Gastroesophageal sphincter (tissue), 4 donors: ENCODE results near the gene KAZN. TPM values are rescaled to one million over a fixed set of nuclear protein-coding genes. Genes with fewer than 3 reads are reported as not detected.

ENCODE experiments used
- ATAC-seq: fragments of 150-250 bp; one replicate; pipeline ENCODE4 v1.9.1; 2016; ENCODE audit warnings: mild to moderate bottlenecking, moderate library complexity
- H3K27ac ChIP-seq, 4 donors: fragments of 200-600 bp; sonication (generic) in 3 of 4; 1 replicate in 3 of 4; 2 replicates in 1 of 4; pipeline ENCODE4 v1.5.1; 2016 to 2019
- H3K27me3 ChIP-seq: fragments of 200-600 bp; sonication (generic); one replicate; pipeline ENCODE4 v1.5.1; 2019
- H3K36me3 ChIP-seq, 2 donors: fragments of 200-600 bp; sonication (generic); one replicate each; pipeline ENCODE4 v1.5.1; 2019; ENCODE audit warnings: control low read depth in 1 of 2
- H3K4me1 ChIP-seq, 3 donors: fragments of 200-600 bp; sonication (generic); 1 replicate in 2 of 3; 2 replicates in 1 of 3; pipeline ENCODE4 v1.5.1; 2016 to 2019; ENCODE audit warnings: control low read depth in 2 of 3
- H3K4me3 ChIP-seq, 2 donors: fragments of 200-600 bp; sonication (generic); one replicate each; pipeline ENCODE4 v1.5.1; 2019; ENCODE audit warnings: mild to moderate bottlenecking in 1 of 2, moderate library complexity in 1 of 2
- H3K9me3 ChIP-seq, 3 donors: fragments of 200-600 bp; sonication (generic); one replicate each; pipeline ENCODE4 v1.5.1; 2017 to 2019; ENCODE audit warnings: control low read depth in 2 of 3
- EP300 ChIP-seq: sonication (generic); formaldehyde crosslinking; IDR thresholded peaks from one replicate; pipeline ENCODE4 v1.6.1; 2017; ENCODE audit warnings: antibody characterized with exemption, mild to moderate bottlenecking
- POLR2A ChIP-seq, 2 donors: fragments of 450-650 bp; IDR thresholded peaks; one replicate each; pipeline ENCODE4 v1.6.1; 2017; ENCODE audit warnings: antibody characterized with exemption in 2 of 2, mild to moderate bottlenecking in 2 of 2, moderate library complexity in 1 of 2
- POLR2AphosphoS5 ChIP-seq: sonication (generic); formaldehyde crosslinking; IDR thresholded peaks from one replicate; pipeline ENCODE4 v1.6.1; 2017; ENCODE audit warnings: antibody characterized with exemption
- WGBS, 2 donors: methylation state at CpG; one replicate each; pipeline ENCODE4 v1.1.5; 2018; ENCODE audit warnings: low coverage in 1 of 2; 5-methylcytosine and 5-hydroxymethylcytosine counted together
- total RNA-seq, 4 donors: library from RNA; depleted of rRNA; stranded (reverse); fragments of >200 nt; gene quantifications; one replicate each; pipeline ENCODE4 v1.1.0, GENCODE V29; 2016
- TF ChIP-seq, protein P1 (sequence below), 4 experiments: fragments of 200-600 bp in 2 of 4; fragments of 450-650 bp in 2 of 4; sonication (generic) in 1 of 4; IDR thresholded peaks; one replicate each; pipeline ENCODE4 v1.5.1; 2017 to 2019; ENCODE audit warnings: antibody characterized with exemption in 4 of 4, mild to moderate bottlenecking in 2 of 4, moderate library complexity in 2 of 4

The KAZN gene
- total RNA-seq, 4 donors from 2014 or later, result 6.5 to 16.6 (median 11.5) TPM

DNA sequence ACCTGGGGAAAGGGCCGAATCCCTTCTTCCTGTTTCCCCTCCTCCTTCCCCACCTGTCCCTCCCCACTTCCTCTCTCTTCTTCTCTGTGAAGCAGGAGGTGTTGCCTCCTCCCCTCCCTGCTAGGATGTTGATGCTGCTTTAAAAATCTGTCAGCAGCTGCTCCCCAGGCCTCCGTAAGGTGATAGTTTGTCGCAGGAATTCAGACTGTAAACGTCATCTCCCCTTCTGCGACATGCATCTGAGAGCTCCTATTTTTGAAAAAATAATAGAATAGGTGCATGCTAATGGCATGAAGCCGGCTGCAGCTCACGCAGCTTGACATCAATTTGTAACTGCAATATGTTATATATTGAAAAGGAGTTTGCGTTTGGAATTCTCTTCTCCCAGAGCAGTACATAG, 70.1 kb downstream of the KAZN start:
- Histone ChIP-seq H3K4me3 (no peak overlapping the region), H3K4me1 (peaks cover 0 to 7% (median 0%) of the 10 kb centered on the region in 3 donors), H3K36me3 (no peaks in the 10 kb centered on the region), H3K27ac (no peak overlapping the region), H3K9me3 (no peaks in the 10 kb centered on the region), H3K27me3 (no peaks in the 10 kb centered on the region)
- 96 to 100% methylated on average over 3 to 8 of the region's 8 CpGs for WGBS, 2 donors
- ATAC-seq, result no peak
- TF ChIP-seq EP300 (no peak), POLR2A (IDR thresholded peaks at IDR 0.05) (no peak), POLR2AphosphoS5 (no peak)
- TF ChIP-seq, protein P1, sequence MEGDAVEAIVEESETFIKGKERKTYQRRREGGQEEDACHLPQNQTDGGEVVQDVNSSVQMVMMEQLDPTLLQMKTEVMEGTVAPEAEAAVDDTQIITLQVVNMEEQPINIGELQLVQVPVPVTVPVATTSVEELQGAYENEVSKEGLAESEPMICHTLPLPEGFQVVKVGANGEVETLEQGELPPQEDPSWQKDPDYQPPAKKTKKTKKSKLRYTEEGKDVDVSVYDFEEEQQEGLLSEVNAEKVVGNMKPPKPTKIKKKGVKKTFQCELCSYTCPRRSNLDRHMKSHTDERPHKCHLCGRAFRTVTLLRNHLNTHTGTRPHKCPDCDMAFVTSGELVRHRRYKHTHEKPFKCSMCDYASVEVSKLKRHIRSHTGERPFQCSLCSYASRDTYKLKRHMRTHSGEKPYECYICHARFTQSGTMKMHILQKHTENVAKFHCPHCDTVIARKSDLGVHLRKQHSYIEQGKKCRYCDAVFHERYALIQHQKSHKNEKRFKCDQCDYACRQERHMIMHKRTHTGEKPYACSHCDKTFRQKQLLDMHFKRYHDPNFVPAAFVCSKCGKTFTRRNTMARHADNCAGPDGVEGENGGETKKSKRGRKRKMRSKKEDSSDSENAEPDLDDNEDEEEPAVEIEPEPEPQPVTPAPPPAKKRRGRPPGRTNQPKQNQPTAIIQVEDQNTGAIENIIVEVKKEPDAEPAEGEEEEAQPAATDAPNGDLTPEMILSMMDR (IDR thresholded peaks at IDR 0.05), result no peak

DNA sequence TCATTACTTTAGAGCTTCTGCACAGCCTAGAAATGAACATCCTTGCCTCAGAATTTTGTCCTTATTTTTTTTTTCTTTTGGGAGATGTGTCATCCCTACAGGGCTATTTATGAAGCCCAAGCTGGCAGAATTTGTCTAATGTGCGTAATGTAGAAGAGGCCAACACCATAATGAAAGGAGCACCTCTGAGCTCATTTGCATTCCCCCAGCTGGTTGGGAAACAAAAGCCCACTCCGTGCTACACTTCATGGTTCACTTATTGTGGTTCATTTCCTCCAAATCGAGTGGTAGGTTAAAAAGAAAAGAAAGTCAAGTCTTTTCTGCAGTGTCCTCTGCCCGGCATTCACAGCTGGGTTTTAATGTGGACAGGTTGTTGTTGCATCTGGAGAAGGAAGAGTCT, 73.5 kb downstream of the KAZN start:
- Histone ChIP-seq H3K9me3 (peaks cover 0 to 3% (median 0%) of the 10 kb centered on the region in 3 donors), H3K27me3 (no peaks in the 10 kb centered on the region), H3K4me1 (peaks cover 0 to 4% (median 0%) of the 10 kb centered on the region in 3 donors), H3K36me3 (no peaks in the 10 kb centered on the region), H3K4me3 (no peak overlapping the region), H3K27ac (no peak overlapping the region)
- TF ChIP-seq, protein P1 (IDR thresholded peaks at IDR 0.05), result no peak
- TF ChIP-seq POLR2AphosphoS5 (no peak), POLR2A (IDR thresholded peaks at IDR 0.05) (no peak), EP300 (no peak)
- WGBS, 2 donors, result 70 to 82% methylated on average over 4 of the region's 4 CpGs
- ATAC-seq, result no peak

DNA sequence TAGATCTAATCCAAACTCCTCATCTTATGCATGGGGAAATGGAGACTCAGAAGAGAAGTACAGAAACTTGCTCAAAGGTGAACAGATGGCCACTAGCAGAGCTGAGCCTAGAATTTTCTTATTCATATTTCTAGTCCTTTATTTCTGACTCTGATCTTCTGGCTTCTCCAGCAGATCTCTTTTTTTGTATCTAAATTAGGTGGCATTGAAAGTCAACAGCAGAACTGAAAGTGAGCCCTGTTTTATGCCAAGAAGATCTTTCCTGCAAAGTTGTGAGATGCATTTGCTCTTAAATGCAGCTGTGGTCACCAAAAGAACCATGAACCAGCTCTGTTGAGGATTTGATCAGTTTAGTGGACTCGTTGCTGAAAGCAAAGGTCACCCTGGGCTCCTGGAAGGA, 75.5 kb downstream of the KAZN start:
- TF ChIP-seq, protein P1 (IDR thresholded peaks at IDR 0.05), result no peak
- TF ChIP-seq POLR2A (IDR thresholded peaks at IDR 0.05) (no peak), EP300 (no peak), POLR2AphosphoS5 (no peak)
- Histone ChIP-seq H3K4me3 (no peak overlapping the region), H3K9me3 (peaks cover 0 to 3% (median 0%) of the 10 kb centered on the region in 3 donors), H3K36me3 (no peaks in the 10 kb centered on the region), H3K4me1 (no peaks in the 10 kb centered on the region), H3K27ac (no peak overlapping the region), H3K27me3 (no peaks in the 10 kb centered on the region)
- no peak for ATAC-seq
- WGBS, 2 donors, result 29 to 71% methylated on average over 1 of the region's 1 CpG

DNA sequence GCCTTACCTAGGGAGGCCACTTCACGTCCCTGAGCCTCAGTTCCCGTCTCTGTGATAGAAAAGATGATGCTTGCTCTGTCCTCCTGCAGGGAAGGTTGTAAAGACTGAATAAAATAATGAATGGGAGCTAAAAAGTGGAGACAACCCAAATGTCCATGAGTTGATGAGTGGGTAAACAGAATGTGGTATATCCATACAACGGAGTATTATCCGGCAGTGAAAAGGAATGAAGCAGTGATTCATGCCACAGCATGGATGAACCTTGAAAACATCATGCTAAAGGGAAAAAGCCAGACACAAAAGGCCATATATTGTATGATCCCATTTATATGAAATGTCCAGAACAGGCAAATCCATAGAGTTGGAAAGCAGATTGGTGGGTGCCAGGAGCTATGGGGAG, 77.9 kb downstream of the KAZN start:
- no peaks in the 10 kb centered on the region for H3K4me1 ChIP-seq
- no peak for ATAC-seq
- TF ChIP-seq POLR2A (IDR thresholded peaks at IDR 0.05) (no peak), EP300 (no peak), POLR2AphosphoS5 (no peak)
- TF ChIP-seq, protein P1 (IDR thresholded peaks at IDR 0.05), result no peak
- H3K9me3 ChIP-seq, result peaks cover 0 to 3% (median 0%) of the 10 kb centered on the region in 3 donors
- no peak overlapping the region for H3K4me3 ChIP-seq
- H3K27ac ChIP-seq, result no peak overlapping the region
- H3K27me3 ChIP-seq, result no peaks in the 10 kb centered on the region
- 88 to 92% methylated on average over 2 to 3 of the region's 4 CpGs for WGBS, 2 donors
- H3K36me3 ChIP-seq, result no peaks in the 10 kb centered on the region

DNA sequence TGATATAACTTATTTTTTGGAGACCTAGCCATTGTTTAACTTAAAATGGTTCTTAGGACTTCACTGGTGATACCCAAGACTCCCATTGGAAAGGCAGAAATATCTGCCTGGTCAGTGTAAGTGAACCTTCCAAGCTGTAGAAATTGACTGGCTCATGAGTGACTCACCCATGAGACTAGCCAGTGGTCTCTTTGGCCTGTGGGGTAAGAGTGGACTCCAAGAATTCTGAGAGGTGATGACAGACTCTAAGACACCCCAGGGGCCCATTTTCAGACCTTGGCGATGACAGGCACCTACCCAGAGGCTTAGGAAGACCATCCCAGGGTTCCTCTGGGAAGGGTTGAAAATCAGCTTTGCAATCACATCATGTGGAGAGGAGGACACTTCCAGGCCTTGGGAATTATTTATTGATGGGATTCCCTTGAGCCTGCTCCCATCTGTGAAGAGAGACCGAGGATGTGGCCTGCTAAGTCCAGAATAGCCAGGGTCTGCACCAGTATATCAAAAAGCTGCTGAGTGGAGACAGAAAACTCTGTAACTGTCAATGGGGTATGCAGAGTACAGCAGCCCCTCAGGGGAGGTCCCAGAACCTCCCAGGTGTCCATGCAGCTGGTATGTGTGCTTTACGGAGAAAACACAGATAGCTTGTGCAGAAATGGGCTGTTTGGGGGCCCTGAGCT, 78.9 kb downstream of the KAZN start:
- Histone ChIP-seq H3K9me3 (peaks cover 0 to 3% (median 0%) of the 10 kb centered on the region in 3 donors), H3K27ac (no peak overlapping the region), H3K27me3 (no peaks in the 10 kb centered on the region), H3K4me3 (no peak overlapping the region), H3K4me1 (no peaks in the 10 kb centered on the region), H3K36me3 (no peaks in the 10 kb centered on the region)
- WGBS, 2 donors, result no CpG with 5 or more reads among the region's 3 CpGs
- ATAC-seq, result no peak
- TF ChIP-seq, protein P1 (IDR thresholded peaks at IDR 0.05), result no peak
- TF ChIP-seq POLR2AphosphoS5 (no peak), EP300 (no peak), POLR2A (IDR thresholded peaks at IDR 0.05) (no peak)
